ENCODE measurements around the gene NRN1L. TPM values are rescaled to one million over a fixed set of nuclear protein-coding genes. Genes with fewer than 3 reads are reported as not detected.
"Not testable (repeated sequence)": the region's sequence is repeated elsewhere in the genome, so short reads cannot be mapped to it uniquely, and the experiment has no call there.

NRN1L gene
- total RNA-seq = not detected

DNA sequence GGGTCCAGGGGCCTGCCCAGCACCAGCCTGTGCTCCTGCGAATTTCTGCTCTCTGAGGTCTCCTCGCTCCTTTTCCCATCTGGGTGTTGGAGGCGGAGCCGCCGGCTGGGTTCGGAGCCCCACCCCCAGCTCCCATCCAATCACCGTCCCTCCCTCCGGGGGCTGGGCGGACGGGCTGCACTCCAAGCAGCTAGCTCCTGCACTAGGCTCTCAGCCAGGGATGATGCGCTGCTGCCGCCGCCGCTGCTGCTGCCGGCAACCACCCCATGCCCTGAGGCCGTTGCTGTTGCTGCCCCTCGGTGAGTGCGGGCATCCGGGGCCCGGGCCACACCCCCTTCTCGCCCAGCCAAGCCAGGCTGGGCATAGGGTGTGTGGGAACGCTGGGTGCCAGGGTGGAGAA, at the start of gene NRN1L:
Gene NRN1L (plus strand): TSS at position 202 of the 400 bp plus-strand sequence. CDS start 19 bp downstream, at position 221.
- peak; percentile 26 to 93 for DNase-seq (ENCODE audit: low spot score in 2 of 2)
- intact Hi-C loops (cut with DNase I) = loop anchor here (5.0 kb wide), 1 partner anchor 158 kb away; no protein-coding TSS in a partner anchor
- peak within 1 kb of the TSS; percentile 67 to 75 for H3K27ac ChIP-seq

GRCh38 chr16:67837190-67837589, 47.5 kb upstream of the NRN1L start:
- H3K36me3 ChIP-seq, H3K4me3 ChIP-seq: not testable (repeated sequence)

More for the DNA sequence above, at the start of gene NRN1L:
- Histone ChIP-seq H3K4me3 (peak within 1 kb of the TSS in 1 of 2 donors; percentile 45), H3K4me1 (peaks cover 6 to 13% of the 10 kb centered on the region in 2 donors), H3K9me3 (no peaks in the 10 kb centered on the region), H3K36me3 (peaks cover 43 to 52% of the 10 kb centered on the region in 2 donors), H3K27me3 (no peaks in the 10 kb centered on the region)
- TF ChIP-seq, protein P1, sequence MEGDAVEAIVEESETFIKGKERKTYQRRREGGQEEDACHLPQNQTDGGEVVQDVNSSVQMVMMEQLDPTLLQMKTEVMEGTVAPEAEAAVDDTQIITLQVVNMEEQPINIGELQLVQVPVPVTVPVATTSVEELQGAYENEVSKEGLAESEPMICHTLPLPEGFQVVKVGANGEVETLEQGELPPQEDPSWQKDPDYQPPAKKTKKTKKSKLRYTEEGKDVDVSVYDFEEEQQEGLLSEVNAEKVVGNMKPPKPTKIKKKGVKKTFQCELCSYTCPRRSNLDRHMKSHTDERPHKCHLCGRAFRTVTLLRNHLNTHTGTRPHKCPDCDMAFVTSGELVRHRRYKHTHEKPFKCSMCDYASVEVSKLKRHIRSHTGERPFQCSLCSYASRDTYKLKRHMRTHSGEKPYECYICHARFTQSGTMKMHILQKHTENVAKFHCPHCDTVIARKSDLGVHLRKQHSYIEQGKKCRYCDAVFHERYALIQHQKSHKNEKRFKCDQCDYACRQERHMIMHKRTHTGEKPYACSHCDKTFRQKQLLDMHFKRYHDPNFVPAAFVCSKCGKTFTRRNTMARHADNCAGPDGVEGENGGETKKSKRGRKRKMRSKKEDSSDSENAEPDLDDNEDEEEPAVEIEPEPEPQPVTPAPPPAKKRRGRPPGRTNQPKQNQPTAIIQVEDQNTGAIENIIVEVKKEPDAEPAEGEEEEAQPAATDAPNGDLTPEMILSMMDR (IDR thresholded peaks at IDR 0.05) = no peak

GRCh38 chr16:67837811-67838210, 46.9 kb upstream of the NRN1L start:
- TF ChIP-seq, protein P1 (IDR thresholded peaks at IDR 0.05) = no peak
- no peak overlapping the region for H3K27ac ChIP-seq
- no peaks in the 10 kb centered on the region for H3K27me3 ChIP-seq
- H3K9me3 ChIP-seq = no peaks in the 10 kb centered on the region
- DNase-seq (ENCODE audit: low spot score in 2 of 2) = no peak
- H3K4me1 ChIP-seq = peaks cover 3 to 12% of the 10 kb centered on the region in 2 donors
- no peaks in the 10 kb centered on the region for H3K36me3 ChIP-seq
- intact Hi-C loops (cut with DNase I) = no loop called here
- no peak overlapping the region for H3K4me3 ChIP-seq

More at GRCh38 chr16:67837190-67837589, 47.5 kb upstream of the NRN1L start:
- DNase-seq (ENCODE audit: low spot score in 2 of 2); intact Hi-C loops (cut with DNase I); H3K27ac ChIP-seq; H3K27me3 ChIP-seq; H3K9me3 ChIP-seq: not testable (repeated sequence)
- H3K4me1 ChIP-seq = peaks cover 0 to 12% of the 10 kb centered on the region in 2 donors

DNA sequence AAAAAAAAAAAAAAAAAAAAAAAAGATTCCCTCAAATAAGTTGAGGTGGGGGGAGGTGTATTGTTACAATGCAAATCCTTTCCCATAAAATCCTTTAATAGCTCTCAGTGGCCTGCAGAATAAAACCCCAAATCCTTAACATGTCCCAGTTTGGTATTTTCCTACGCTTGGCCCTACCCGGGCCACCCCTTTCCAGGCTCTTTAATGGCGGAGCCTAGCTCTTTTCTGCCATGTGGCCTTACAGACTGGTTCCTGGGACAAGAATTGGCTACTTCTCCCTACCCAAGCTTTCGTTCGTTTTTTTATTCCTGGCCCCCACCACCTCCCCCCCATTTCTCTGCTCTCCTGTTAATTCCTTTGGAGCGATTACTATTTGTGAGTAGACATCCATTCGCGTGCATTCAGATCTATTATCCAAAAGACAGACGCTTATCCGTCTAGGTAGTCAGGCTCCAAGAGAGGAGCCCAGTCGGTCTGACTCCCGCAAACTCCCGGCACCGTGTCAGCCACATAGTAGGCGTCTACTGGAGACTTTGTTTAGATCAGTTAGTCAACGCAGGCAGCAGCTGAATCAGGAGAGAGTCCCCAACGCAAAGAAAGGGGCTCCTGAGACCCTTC, 43.4 kb upstream of the NRN1L start:
- Histone ChIP-seq H3K4me3 (peak overlapping the region; percentile 86 to 96), H3K9me3 (no peaks in the 10 kb centered on the region), H3K36me3 (no peaks in the 10 kb centered on the region), H3K4me1 (peaks cover 30 to 31% of the 10 kb centered on the region in 2 donors), H3K27ac (peak overlapping the region; percentile 98 to 100), H3K27me3 (no peaks in the 10 kb centered on the region)
- DNase-seq (ENCODE audit: low spot score in 2 of 2) = no peak
- intact Hi-C loops (cut with DNase I) = loop anchor here (10.0 kb wide), 2 partner anchors 597 to 1493 kb away; partner anchors contain the start of genes COG8, FHOD1, NIP7 and PDF
- TF ChIP-seq, protein P1 (IDR thresholded peaks at IDR 0.05) = no peak

DNA sequence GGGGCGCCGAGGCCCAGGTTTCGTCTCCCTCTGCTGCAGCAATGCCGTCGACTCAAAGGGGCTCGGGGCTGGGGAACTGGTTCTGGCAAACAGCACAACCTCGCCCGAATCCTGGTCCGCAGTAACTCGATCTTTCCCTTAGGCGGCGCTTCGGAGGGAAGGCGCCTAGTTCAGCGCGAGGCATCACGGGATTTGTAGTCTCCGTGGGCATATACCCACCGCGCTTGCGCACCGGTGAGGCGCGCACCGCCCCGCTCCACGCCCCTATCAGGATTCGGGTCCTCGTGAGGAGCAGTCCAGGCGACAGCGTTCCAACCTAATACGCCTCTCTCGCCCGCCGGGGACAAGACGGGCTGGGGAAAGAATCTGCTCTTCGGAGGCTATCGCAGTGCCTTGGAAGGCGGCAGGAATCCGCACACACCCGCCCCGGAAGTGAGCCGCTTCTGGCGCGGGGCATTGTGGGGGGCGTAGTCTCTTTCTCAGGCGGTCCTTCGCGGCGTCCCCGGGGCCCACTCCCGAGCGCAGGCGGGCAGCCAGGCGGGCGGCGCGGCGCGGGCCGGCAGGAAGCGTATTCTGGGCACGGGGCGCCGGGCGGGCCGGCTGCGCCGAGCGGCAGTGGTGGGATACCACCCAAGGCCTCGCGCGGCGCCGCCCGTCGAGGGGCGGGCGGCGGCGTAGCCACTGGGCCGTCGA, 42.7 kb upstream of the NRN1L start, which contains the start of gene THAP11:
Gene THAP11 (plus strand): TSS at position 505 of the 693 bp plus-strand sequence. CDS start 235 bp downstream, outside the sequence.
- no peaks in the 10 kb centered on the region for H3K27me3 ChIP-seq
- H3K27ac ChIP-seq = peak within 1 kb of the TSS; percentile 98 to 100
- H3K9me3 ChIP-seq = no peaks in the 10 kb centered on the region
- H3K36me3 ChIP-seq = no peaks in the 10 kb centered on the region
- intact Hi-C loops (cut with DNase I) = loop anchor here (1.0 to 10.0 kb wide), 4 partner anchors 21 to 1493 kb away; partner anchors contain the start of genes COG8, FHOD1, NIP7 and PDF
- TF ChIP-seq, protein P1 (IDR thresholded peaks at IDR 0.05) = peak; percentile 88 to 94 (median 93)
- H3K4me3 ChIP-seq = peak within 1 kb of the TSS; percentile 86 to 96
- H3K4me1 ChIP-seq = peaks cover 30 to 31% of the 10 kb centered on the region in 2 donors
- DNase-seq (ENCODE audit: low spot score in 2 of 2) = peak; percentile 67 to 97

Data from ascending aorta (tissue), 2 donors.